ENCODE results near the gene PRKAR1A.

The PRKAR1A gene

DNA sequence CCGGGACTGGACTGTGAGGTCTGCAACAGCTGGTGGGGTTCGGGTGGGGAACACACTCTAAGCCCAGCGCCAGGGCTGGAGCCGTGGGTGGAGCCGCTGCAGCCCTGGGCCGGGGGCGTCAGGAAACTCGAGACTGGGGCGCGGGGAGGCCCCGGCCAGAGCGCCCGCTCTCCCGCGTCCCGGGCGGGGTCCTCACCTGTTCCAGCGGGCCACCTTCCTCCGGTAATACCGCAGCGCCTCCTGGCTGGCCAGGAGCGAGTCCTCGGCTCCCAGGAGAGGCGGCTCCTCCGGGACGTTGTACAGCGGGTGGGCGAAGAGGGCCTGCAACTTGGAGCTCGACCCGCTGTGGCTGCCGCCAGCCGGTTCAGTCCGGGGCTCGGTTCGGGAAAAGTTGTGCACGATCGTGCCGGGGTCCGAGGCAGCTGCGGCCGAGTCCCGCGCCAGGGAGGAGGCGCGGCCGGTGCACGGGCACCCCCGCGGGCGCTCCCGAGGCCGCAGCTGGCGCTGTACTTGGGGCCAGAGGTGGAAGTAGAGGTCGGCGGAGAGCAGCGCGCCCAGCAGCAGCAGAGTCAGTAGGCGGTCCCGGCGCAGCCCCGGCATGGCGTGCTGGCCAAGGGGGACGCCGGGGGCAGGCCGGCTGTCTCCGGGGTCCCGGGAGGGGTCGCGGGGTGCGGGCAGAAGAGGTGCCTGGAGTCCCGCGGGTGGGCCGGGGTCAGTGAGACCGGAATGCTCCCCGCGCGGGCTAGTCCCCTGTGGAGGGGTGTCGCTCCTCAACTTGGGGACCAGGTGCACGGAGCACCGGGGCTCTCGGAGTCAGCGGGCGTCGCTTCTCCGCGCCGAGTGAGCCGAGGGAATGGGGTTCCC lies 88.1 kb downstream of the PRKAR1A start:
- no peak for DNase-seq (ENCODE audit: low spot score)

All from hematopoietic multipotent progenitor cell treated with erythropoietin and hydrocortisone succinate and interleukin-3 and kit ligand, for 15 days (in vitro differentiated cells).